Measurements from ENCODE around the gene UPK3BL1.
"Not testable (repeated sequence)": the region's sequence is repeated elsewhere in the genome, so short reads cannot be mapped to it uniquely, and the experiment has no call there.

- TF ChIP-seq SUZ12 (IDR thresholded peaks at IDR 0.05); FOXK2 (IDR thresholded peaks at IDR 0.05); NFRKB (IDR thresholded peaks at IDR 0.05); L3MBTL2 (conservative IDR thresholded peaks at IDR 0.05); ELF4 (IDR thresholded peaks at IDR 0.05); SP1 (IDR thresholded peaks at IDR 0.05); BHLHE40 (IDR thresholded peaks at IDR 0.05; ENCODE audit: borderline replicate concordance); ARNT (IDR thresholded peaks at IDR 0.05); FOXM1 (IDR thresholded peaks at IDR 0.05; ENCODE audit: borderline replicate concordance); FOXA1 (IDR thresholded peaks at IDR 0.05); CTBP1 (IDR thresholded peaks at IDR 0.05; ENCODE audit: borderline replicate concordance); HDGF (IDR thresholded peaks at IDR 0.05; ENCODE audit: borderline replicate concordance); LEF1 (IDR thresholded peaks at IDR 0.05; ENCODE audit: borderline replicate concordance); TARDBP (IDR thresholded peaks at IDR 0.05): not testable (repeated sequence)
Observed at GRCh38 chr7:102635354-102635753, 7.2 kb downstream of the UPK3BL1 start.

Measured in HEK293T (cell line).